Ishikawa (cell line): ENCODE measurements around the gene MYH6.

Experiments used
- CEBPB ChIP-seq: IDR thresholded peaks from 2 replicates; pipeline ENCODE4 v1.6.1; 2012
- CREB1 ChIP-seq: IDR thresholded peaks from 2 replicates; pipeline ENCODE4 v1.6.1; 2012; ENCODE audit warnings: low read depth
- EGR1 ChIP-seq: IDR thresholded peaks from 2 replicates; pipeline ENCODE4 v1.6.1; 2012
- EP300 ChIP-seq: IDR thresholded peaks from 2 replicates; pipeline ENCODE4 v1.6.1; 2012; ENCODE audit warnings: borderline replicate concordance
- FOXM1 ChIP-seq: IDR thresholded peaks from 2 replicates; pipeline ENCODE4 v1.6.1; 2012; ENCODE audit warnings: low read depth, borderline replicate concordance
- NFIC ChIP-seq: IDR thresholded peaks from 2 replicates; pipeline ENCODE4 v1.6.1; 2012
- RAD21 ChIP-seq: IDR thresholded peaks from 2 replicates; pipeline ENCODE4 v1.6.1; 2012; ENCODE audit warnings: low read depth
- TAF1 ChIP-seq: IDR thresholded peaks from 2 replicates; pipeline ENCODE4 v1.6.1; 2012; ENCODE audit warnings: low read depth, mild to moderate bottlenecking
- TCF12 ChIP-seq: IDR thresholded peaks from 2 replicates; pipeline ENCODE4 v1.6.1; 2012; ENCODE audit warnings: low read depth
- TEAD4 ChIP-seq: IDR thresholded peaks from 2 replicates; pipeline ENCODE4 v1.6.1; 2012
- USF1 ChIP-seq: IDR thresholded peaks from 2 replicates; pipeline ENCODE4 v1.6.1; 2012
- YY1 ChIP-seq: IDR thresholded peaks from 2 replicates; pipeline ENCODE4 v1.6.1; 2012; ENCODE audit warnings: low read depth
- ZBTB7A ChIP-seq: IDR thresholded peaks from 2 replicates; pipeline ENCODE4 v1.6.1; 2012; ENCODE audit warnings: low read depth
- TF ChIP-seq, protein P1 (sequence below): IDR thresholded peaks from 2 replicates; pipeline ENCODE4 v1.6.1; 2012; ENCODE audit warnings: low read depth, mild to moderate bottlenecking
- TF ChIP-seq, protein P2 (sequence below): IDR thresholded peaks from 2 replicates; pipeline ENCODE4 v1.6.1; 2012

MYH6 gene

DNA sequence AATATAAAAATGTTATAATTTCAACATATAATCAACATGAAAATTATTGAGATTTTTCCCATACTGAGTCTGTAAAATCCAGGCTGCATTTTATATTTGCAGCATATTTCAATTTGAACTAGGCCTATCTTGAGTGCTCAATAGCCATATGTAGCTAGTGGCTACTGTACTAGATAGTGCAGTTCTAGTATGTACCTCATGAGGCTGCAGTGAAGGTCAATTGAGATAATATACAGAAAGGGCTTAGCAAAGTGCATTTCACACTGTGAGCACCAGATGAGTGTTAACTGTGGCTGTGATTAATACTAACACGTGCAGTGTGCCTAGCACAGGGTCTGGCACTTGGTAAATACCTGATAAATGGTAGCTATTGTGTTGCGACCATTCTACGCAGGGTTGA lies 50.0 kb downstream of the MYH6 start:
- TF ChIP-seq FOXM1 (no peak), TCF12 (no peak), YY1 (no peak)
- TF ChIP-seq, protein P1, sequence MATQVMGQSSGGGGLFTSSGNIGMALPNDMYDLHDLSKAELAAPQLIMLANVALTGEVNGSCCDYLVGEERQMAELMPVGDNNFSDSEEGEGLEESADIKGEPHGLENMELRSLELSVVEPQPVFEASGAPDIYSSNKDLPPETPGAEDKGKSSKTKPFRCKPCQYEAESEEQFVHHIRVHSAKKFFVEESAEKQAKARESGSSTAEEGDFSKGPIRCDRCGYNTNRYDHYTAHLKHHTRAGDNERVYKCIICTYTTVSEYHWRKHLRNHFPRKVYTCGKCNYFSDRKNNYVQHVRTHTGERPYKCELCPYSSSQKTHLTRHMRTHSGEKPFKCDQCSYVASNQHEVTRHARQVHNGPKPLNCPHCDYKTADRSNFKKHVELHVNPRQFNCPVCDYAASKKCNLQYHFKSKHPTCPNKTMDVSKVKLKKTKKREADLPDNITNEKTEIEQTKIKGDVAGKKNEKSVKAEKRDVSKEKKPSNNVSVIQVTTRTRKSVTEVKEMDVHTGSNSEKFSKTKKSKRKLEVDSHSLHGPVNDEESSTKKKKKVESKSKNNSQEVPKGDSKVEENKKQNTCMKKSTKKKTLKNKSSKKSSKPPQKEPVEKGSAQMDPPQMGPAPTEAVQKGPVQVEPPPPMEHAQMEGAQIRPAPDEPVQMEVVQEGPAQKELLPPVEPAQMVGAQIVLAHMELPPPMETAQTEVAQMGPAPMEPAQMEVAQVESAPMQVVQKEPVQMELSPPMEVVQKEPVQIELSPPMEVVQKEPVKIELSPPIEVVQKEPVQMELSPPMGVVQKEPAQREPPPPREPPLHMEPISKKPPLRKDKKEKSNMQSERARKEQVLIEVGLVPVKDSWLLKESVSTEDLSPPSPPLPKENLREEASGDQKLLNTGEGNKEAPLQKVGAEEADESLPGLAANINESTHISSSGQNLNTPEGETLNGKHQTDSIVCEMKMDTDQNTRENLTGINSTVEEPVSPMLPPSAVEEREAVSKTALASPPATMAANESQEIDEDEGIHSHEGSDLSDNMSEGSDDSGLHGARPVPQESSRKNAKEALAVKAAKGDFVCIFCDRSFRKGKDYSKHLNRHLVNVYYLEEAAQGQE = no peak

GRCh38 chr14:23357261-23357660 lies 50.8 kb downstream of the MYH6 start:
- TF ChIP-seq USF1 = no peak
- TF ChIP-seq TAF1 = no peak
- TF ChIP-seq, protein P1 = no peak
- TF ChIP-seq RAD21 = no peak

DNA sequence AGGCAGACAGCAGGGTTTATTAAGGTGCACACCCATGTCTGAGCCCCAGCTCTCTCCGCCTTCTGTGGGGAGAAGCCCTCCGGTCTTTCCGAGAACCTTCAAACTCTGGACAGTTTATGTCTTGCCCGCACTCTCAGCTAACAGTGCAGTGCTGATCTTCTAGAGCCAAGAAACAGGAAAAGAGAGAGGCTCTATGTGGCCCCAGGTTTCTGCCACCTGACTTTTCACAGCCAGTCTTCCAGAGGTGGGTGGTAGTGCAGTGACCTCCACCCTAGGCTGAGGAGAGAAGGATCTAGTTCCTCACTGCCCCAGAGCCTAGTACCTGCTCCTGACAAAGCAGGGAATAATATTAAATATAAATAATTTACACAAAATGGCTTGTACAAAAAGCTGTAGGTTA lies 51.4 kb downstream of the MYH6 start:
- TF ChIP-seq FOXM1 (no peak), EP300 (no peak), TCF12 (no peak), CREB1 (no peak), TEAD4 (no peak), RAD21 (no peak)
- TF ChIP-seq, protein P1 = no peak

GRCh38 chr14:23355871-23356435 lies 52.1 kb downstream of the MYH6 start:
- TF ChIP-seq CEBPB = no peak
- no peak for TF ChIP-seq EGR1
- TF ChIP-seq TEAD4 = no peak
- TF ChIP-seq NFIC = no peak
- TF ChIP-seq ZBTB7A = no peak

GRCh38 chr14:23354990-23355389 lies 53.1 kb downstream of the MYH6 start:
- no peak for TF ChIP-seq NFIC
- no peak for TF ChIP-seq YY1
- TF ChIP-seq USF1 = no peak
- no peak for TF ChIP-seq EP300
- TF ChIP-seq, protein P2, sequence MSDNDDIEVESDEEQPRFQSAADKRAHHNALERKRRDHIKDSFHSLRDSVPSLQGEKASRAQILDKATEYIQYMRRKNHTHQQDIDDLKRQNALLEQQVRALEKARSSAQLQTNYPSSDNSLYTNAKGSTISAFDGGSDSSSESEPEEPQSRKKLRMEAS = no peak
- no peak for TF ChIP-seq CREB1
- TF ChIP-seq TCF12 = no peak
- TF ChIP-seq FOXM1 = no peak
- TF ChIP-seq ZBTB7A = no peak
- TF ChIP-seq, protein P1 = no peak
- TF ChIP-seq RAD21 = no peak
